Mucosa of descending colon (tissue), 3 donors: ENCODE data around the gene SDK2. TPM values are rescaled to one million over a fixed set of nuclear protein-coding genes. Genes with fewer than 3 reads are reported as not detected.
A peak's percentile ranks its signal among the peaks of the same experiment; 100 is the strongest.

Experiments
- ATAC-seq: fragments of 200-7000 bp; cut with Tn5 transposase; one replicate; pipeline ENCODE4 v1.9.1; 2020; ENCODE audit warnings: mild to moderate bottlenecking, moderate library complexity
- DNase-seq, 3 donors: peaks; one replicate each; pipeline ENCODE4 v3.0.0-alpha.2; 2020
- H3K36me3 ChIP-seq: fragments of 200-600 bp; one replicate; pipeline ENCODE4 v1.8.0; 2021; ENCODE audit warnings: low read depth, mild to moderate bottlenecking
- H3K4me1 ChIP-seq: fragments of 200-600 bp; one replicate; pipeline ENCODE4 v1.8.0; 2021; ENCODE audit warnings: low read depth, mild to moderate bottlenecking
- H3K4me3 ChIP-seq: fragments of 200-600 bp; one replicate; pipeline ENCODE4 v1.8.0; 2021; ENCODE audit warnings: mild to moderate bottlenecking
- H3K9me3 ChIP-seq: fragments of 200-600 bp; one replicate; pipeline ENCODE4 v1.8.0; 2021; ENCODE audit warnings: mild to moderate bottlenecking
- CTCF ChIP-seq: fragments of 200-600 bp; IDR thresholded peaks from one replicate; pipeline ENCODE4 v1.8.0; 2022; ENCODE audit warnings: antibody characterized with exemption, mild to moderate bottlenecking
- intact Hi-C, 2 donors: fragments of 100-400 bp; cut with DNase I in 1 of 2; cut with micrococcal nuclease in 1 of 2; formaldehyde crosslinking; loops; one replicate each; pipeline versions ENCODE4 v1.11.0 to v1.11.1; 2022; cut with DNase I, micrococcal nuclease
- total RNA-seq, 3 donors: library from RNA; stranded (reverse); fragmentation: NEBNext Ultra II Directional in 2 of 3; extraction: Animal tissue kit (Norgen Biotek cat#: 25700) in 2 of 3; gene quantifications; one replicate each; pipeline versions ENCODE4 v1.2.1 to v1.2.4, GENCODE V29; 2021 to 2023
- donor health status: DM: no; HTN: no; CAD: no; lungs with moderate emphysema.
- donor health status: DM: no; HTN: no; CAD: no.
- donor health status: DM: no; HTN: yes; CAD: no.

SDK2 gene
- total RNA-seq, 3 donors from 2014 or later, result 1.2 to 1.6 (median 1.3) TPM

GRCh38 chr17:73575470-73576221 is 68.6 kb downstream of the SDK2 start:
- H3K4me1 ChIP-seq, result no peaks in the 10 kb centered on the region
- no peak for TF ChIP-seq CTCF
- H3K9me3 ChIP-seq, result no peaks in the 10 kb centered on the region
- H3K36me3 ChIP-seq, result no peaks in the 10 kb centered on the region
- DNase-seq (no peak), ATAC-seq (no peak)
- intact Hi-C loops, result no loop called here
- H3K4me3 ChIP-seq, result no peak overlapping the region

- intact Hi-C loops, result no loop called here
- ATAC-seq (no peak), DNase-seq (no peak)
- Histone ChIP-seq H3K4me1 (no peaks in the 10 kb centered on the region), H3K4me3 (no peak overlapping the region), H3K9me3 (no peaks in the 10 kb centered on the region), H3K36me3 (no peaks in the 10 kb centered on the region)
- TF ChIP-seq CTCF, result no peak
These were observed 72.6 kb downstream of the SDK2 start for GRCh38 chr17:73571511-73572130.

GRCh38 chr17:73569762-73570319 is 74.4 kb downstream of the SDK2 start:
- Histone ChIP-seq H3K4me1 (no peaks in the 10 kb centered on the region), H3K9me3 (no peaks in the 10 kb centered on the region), H3K36me3 (no peaks in the 10 kb centered on the region), H3K4me3 (no peak overlapping the region)
- DNase-seq (no peak), ATAC-seq (no peak)
- no peak for TF ChIP-seq CTCF
- intact Hi-C loops, result no loop called here

GRCh38 chr17:73568934-73569333 is 75.3 kb downstream of the SDK2 start:
- H3K36me3 ChIP-seq, result no peaks in the 10 kb centered on the region
- H3K4me1 ChIP-seq, result no peaks in the 10 kb centered on the region
- no peaks in the 10 kb centered on the region for H3K9me3 ChIP-seq
- no peak for ATAC-seq
- no peak for DNase-seq
- intact Hi-C loops, result no loop called here
- no peak for TF ChIP-seq CTCF
- H3K4me3 ChIP-seq, result no peak overlapping the region

GRCh38 chr17:73566905-73567782 is 77.1 kb downstream of the SDK2 start:
- intact Hi-C loops, result no loop called here
- DNase-seq, result no peak
- Histone ChIP-seq H3K9me3 (no peaks in the 10 kb centered on the region), H3K4me1 (no peaks in the 10 kb centered on the region), H3K36me3 (no peaks in the 10 kb centered on the region), H3K4me3 (no peak overlapping the region)
- peak; percentile 58 for ATAC-seq
- no peak for TF ChIP-seq CTCF
